HG03342 (cell line): ENCODE results near the gene AHR.
"Not testable (repeated sequence)": the region's sequence is repeated elsewhere in the genome, so short reads cannot be mapped to it uniquely, and the experiment has no call there.

Source experiments
- ATAC-seq: cut with Tn5 transposase; IDR thresholded peaks from one replicate; pipeline ENCODE4 v1.9.1; 2021; ENCODE audit warnings: mild to moderate bottlenecking, moderate library complexity; ENCODE audit not compliant: unreplicated experiment

The AHR gene

GRCh38 chr7:17336168-17336567 is 37.7 kb downstream of the AHR start:
- no peak for ATAC-seq

GRCh38 chr7:17339139-17339538 is 40.7 kb downstream of the AHR start:
- no peak for ATAC-seq

GRCh38 chr7:17339952-17340351 is 41.5 kb downstream of the AHR start:
- no peak for ATAC-seq

GRCh38 chr7:17340655-17341054 is 42.2 kb downstream of the AHR start:
- no peak for ATAC-seq

GRCh38 chr7:17342756-17343155 is 44.3 kb downstream of the AHR start:
- ATAC-seq: no peak

GRCh38 chr7:17347401-17347800 is 48.9 kb downstream of the AHR start:
- no peak for ATAC-seq

GRCh38 chr7:17348932-17349331 is 50.5 kb downstream of the AHR start:
- ATAC-seq: not testable (repeated sequence)

- ATAC-seq: not testable (repeated sequence)
These were observed 51.9 kb downstream of the AHR start for GRCh38 chr7:17350321-17350720.

- not testable (repeated sequence) for ATAC-seq
These were observed 55.4 kb downstream of the AHR start for GRCh38 chr7:17353650-17354419.

- ATAC-seq: no peak
These were observed 56.0 kb downstream of the AHR start for GRCh38 chr7:17354473-17354872.

- ATAC-seq: no peak
These were observed 56.6 kb downstream of the AHR start for GRCh38 chr7:17355050-17355449.

GRCh38 chr7:17357952-17358351 is 59.5 kb downstream of the AHR start:
- no peak for ATAC-seq

GRCh38 chr7:17359610-17360009 is 61.2 kb downstream of the AHR start:
- no peak for ATAC-seq

- ATAC-seq: no peak
These were observed 64.1 kb downstream of the AHR start for GRCh38 chr7:17362439-17363105.

- no peak for ATAC-seq
These were observed 66.2 kb downstream of the AHR start for GRCh38 chr7:17364671-17365070.

- no peak for ATAC-seq
These were observed 67.3 kb downstream of the AHR start for GRCh38 chr7:17365775-17366174.

GRCh38 chr7:17367502-17367901 is 69.0 kb downstream of the AHR start:
- no peak for ATAC-seq

GRCh38 chr7:17368856-17369524 is 70.5 kb downstream of the AHR start:
- no peak for ATAC-seq

GRCh38 chr7:17369691-17370426 is 71.4 kb downstream of the AHR start:
- ATAC-seq: no peak

- ATAC-seq: no peak
These were observed 72.6 kb downstream of the AHR start for GRCh38 chr7:17370901-17371585.
